ENCODE results near the gene MORF4L1.

DNA sequence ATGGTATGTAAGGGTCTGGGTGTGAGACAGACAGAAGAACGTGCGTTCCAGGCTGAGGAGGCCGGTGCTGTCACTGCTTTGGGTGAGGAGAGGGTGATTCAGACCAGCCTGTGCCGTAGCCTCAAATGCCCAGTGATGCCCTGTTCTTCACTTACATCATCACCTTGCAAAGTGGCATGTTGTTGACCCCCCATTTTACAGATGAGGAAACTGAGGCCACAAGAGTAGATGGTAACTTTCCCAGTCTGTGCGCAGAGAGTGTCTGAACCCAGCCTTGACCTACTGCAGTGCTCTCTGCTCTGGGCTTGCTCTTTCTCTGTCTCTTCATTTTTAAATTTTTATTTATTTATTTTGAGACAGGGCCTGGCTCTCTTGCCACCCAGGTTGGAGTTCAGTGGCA lies 73.8 kb downstream of the MORF4L1 start:
- TF ChIP-seq, protein P1, sequence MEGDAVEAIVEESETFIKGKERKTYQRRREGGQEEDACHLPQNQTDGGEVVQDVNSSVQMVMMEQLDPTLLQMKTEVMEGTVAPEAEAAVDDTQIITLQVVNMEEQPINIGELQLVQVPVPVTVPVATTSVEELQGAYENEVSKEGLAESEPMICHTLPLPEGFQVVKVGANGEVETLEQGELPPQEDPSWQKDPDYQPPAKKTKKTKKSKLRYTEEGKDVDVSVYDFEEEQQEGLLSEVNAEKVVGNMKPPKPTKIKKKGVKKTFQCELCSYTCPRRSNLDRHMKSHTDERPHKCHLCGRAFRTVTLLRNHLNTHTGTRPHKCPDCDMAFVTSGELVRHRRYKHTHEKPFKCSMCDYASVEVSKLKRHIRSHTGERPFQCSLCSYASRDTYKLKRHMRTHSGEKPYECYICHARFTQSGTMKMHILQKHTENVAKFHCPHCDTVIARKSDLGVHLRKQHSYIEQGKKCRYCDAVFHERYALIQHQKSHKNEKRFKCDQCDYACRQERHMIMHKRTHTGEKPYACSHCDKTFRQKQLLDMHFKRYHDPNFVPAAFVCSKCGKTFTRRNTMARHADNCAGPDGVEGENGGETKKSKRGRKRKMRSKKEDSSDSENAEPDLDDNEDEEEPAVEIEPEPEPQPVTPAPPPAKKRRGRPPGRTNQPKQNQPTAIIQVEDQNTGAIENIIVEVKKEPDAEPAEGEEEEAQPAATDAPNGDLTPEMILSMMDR (IDR thresholded peaks at IDR 0.05; ENCODE audit: low read depth, low read length): no peak
- TF ChIP-seq, protein P2, sequence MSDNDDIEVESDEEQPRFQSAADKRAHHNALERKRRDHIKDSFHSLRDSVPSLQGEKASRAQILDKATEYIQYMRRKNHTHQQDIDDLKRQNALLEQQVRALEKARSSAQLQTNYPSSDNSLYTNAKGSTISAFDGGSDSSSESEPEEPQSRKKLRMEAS (IDR thresholded peaks at IDR 0.05; ENCODE audit: low read depth, low read length): no peak
